HG03108 (cell line): Measurements from ENCODE around the gene ELL3.
"Not testable (repeated sequence)": the region's sequence is repeated elsewhere in the genome, so short reads cannot be mapped to it uniquely, and the experiment has no call there.

Experiments
- ATAC-seq: cut with Tn5 transposase; IDR thresholded peaks from one replicate; pipeline ENCODE4 v1.9.1; 2021; ENCODE audit warnings: moderate library complexity; ENCODE audit not compliant: unreplicated experiment

The ELL3 gene

GRCh38 chr15:43728053-43728725, 48.6 kb downstream of the ELL3 start:
- not testable (repeated sequence) for ATAC-seq

GRCh38 chr15:43726306-43726705, 50.5 kb downstream of the ELL3 start:
- not testable (repeated sequence) for ATAC-seq

GRCh38 chr15:43723151-43723550, 53.6 kb downstream of the ELL3 start:
- no peak for ATAC-seq
